MM.1S (cell line): ENCODE measurements around the gene CCL20.

Source experiments
- DNase-seq: peaks from one replicate; pipeline ENCODE4 v3.0.0-alpha.2; 2015
- H2AFZ ChIP-seq: fragments of 300-600 bp; sonication (generic); 2 replicates; pipeline ENCODE4 v1.6.0; 2016; ENCODE audit warnings: antibody characterized with exemption, low read length
- H3F3A ChIP-seq: fragments of 300-600 bp; sonication (generic); 2 replicates; pipeline ENCODE4 v1.6.1; 2016; ENCODE audit warnings: mild to moderate bottlenecking, antibody characterized with exemption, low read length, moderate library complexity, mixed read lengths; ENCODE audit not compliant: insufficient read depth
- H3K27ac ChIP-seq: fragments of 300-600 bp; sonication (generic); 2 replicates; pipeline ENCODE4 v1.5.1; 2016; ENCODE audit warnings: mild to moderate bottlenecking, low read length
- H3K27me3 ChIP-seq: fragments of 300-600 bp; sonication (generic); replicated peaks from 2 replicates; pipeline ENCODE4 v1.6.0; 2016; ENCODE audit warnings: low read length; ENCODE audit not compliant: insufficient read depth
- H3K36me3 ChIP-seq: fragments of 300-600 bp; sonication (generic); replicated peaks from 2 replicates; pipeline ENCODE4 v1.6.1; 2016; ENCODE audit warnings: mild to moderate bottlenecking, low read length, mixed read lengths; ENCODE audit not compliant: insufficient read depth
- H3K4me1 ChIP-seq: fragments of 300-600 bp; sonication (generic); 2 replicates; pipeline ENCODE4 v1.6.1; 2016; ENCODE audit warnings: low read length, mixed read lengths
- H3K4me2 ChIP-seq: fragments of 300-600 bp; sonication (generic); 2 replicates; pipeline ENCODE4 v1.6.0; 2016; ENCODE audit warnings: low read depth, low read length
- H3K4me3 ChIP-seq: fragments of 300-600 bp; sonication (generic); 2 replicates; pipeline ENCODE4 v1.5.1; 2016; ENCODE audit warnings: low read length, mixed read lengths
- H3K79me2 ChIP-seq: fragments of 300-600 bp; sonication (generic); 2 replicates; pipeline ENCODE4 v1.6.1; 2016; ENCODE audit warnings: mixed run types, low read length, mixed read lengths
- H3K9ac ChIP-seq: fragments of 300-600 bp; sonication (generic); 2 replicates; pipeline ENCODE4 v1.6.1; 2016; ENCODE audit warnings: low read length, mixed read lengths
- H3K9me2 ChIP-seq: fragments of 300-600 bp; sonication (generic); replicated peaks from 2 replicates; pipeline ENCODE4 v1.6.1; 2016; ENCODE audit warnings: mild to moderate bottlenecking, low read length, mixed read lengths; ENCODE audit not compliant: insufficient read depth
- H3K9me3 ChIP-seq: fragments of 300-600 bp; sonication (generic); replicated peaks from 2 replicates; pipeline ENCODE4 v1.6.1; 2016; ENCODE audit warnings: mild to moderate bottlenecking, low read length, mixed read lengths; ENCODE audit not compliant: insufficient read depth
- H4K20me1 ChIP-seq: fragments of 300-600 bp; sonication (generic); 2 replicates; pipeline ENCODE4 v1.6.1; 2016; ENCODE audit warnings: mild to moderate bottlenecking, low read length, moderate library complexity, mixed read lengths; ENCODE audit not compliant: insufficient read depth
- EZH2 ChIP-seq: fragments of 300-600 bp; sonication (generic); optimal IDR thresholded peaks from 2 replicates; pipeline ENCODE3; 2017; ENCODE audit warnings: low read depth, mild to moderate bottlenecking, antibody characterized with exemption, low read length, mixed read lengths
- EZH2phosphoT487 ChIP-seq: fragments of 300-600 bp; sonication (generic); IDR thresholded peaks from 2 replicates; pipeline ENCODE4 v1.6.1; 2018; ENCODE audit warnings: antibody characterized with exemption, low read length
- TF ChIP-seq, protein P1 (sequence below): fragments of 300-600 bp; sonication (generic); IDR thresholded peaks from 2 replicates; pipeline ENCODE4 v1.5.1; 2016; ENCODE audit warnings: antibody characterized with exemption, low read length, mixed read lengths

Gene CCL20

DNA sequence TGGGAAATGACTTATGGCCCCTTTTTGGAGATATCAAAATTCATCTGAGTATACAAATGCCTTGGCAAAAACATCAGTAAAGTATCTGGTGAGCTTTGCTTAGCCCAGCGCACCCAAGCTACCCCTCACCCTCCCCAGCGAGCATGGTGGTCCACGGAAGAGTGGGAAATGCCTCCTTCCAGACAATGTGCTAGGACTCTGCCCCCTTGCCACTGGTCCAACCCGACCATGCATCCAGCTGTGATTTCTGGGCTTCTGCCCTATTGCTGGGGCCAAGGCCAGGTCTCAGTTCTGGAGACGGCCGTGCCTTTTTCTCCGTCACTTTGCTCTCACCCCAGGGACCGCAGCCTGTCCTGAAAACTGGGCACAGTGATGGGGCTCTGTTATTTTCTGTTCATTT lies 31.8 kb upstream of the CCL20 start:
- no peaks in the 10 kb centered on the region for H3K9me3 ChIP-seq
- no peak overlapping the region for H3K4me3 ChIP-seq
- H3K79me2 ChIP-seq = no peaks in the 10 kb centered on the region
- peaks cover 6% of the 10 kb centered on the region; the same call in 1 of the 2 replicates for H3F3A ChIP-seq
- H2AFZ ChIP-seq = no peak overlapping the region
- no peaks in the 10 kb centered on the region for H4K20me1 ChIP-seq
- H3K9me2 ChIP-seq = no peaks in the 10 kb centered on the region
- no peak for DNase-seq
- no peak overlapping the region for H3K27ac ChIP-seq
- no peak overlapping the region for H3K4me2 ChIP-seq
- no peak overlapping the region for H3K9ac ChIP-seq
- no peak for TF ChIP-seq EZH2phosphoT487
- TF ChIP-seq, protein P1, sequence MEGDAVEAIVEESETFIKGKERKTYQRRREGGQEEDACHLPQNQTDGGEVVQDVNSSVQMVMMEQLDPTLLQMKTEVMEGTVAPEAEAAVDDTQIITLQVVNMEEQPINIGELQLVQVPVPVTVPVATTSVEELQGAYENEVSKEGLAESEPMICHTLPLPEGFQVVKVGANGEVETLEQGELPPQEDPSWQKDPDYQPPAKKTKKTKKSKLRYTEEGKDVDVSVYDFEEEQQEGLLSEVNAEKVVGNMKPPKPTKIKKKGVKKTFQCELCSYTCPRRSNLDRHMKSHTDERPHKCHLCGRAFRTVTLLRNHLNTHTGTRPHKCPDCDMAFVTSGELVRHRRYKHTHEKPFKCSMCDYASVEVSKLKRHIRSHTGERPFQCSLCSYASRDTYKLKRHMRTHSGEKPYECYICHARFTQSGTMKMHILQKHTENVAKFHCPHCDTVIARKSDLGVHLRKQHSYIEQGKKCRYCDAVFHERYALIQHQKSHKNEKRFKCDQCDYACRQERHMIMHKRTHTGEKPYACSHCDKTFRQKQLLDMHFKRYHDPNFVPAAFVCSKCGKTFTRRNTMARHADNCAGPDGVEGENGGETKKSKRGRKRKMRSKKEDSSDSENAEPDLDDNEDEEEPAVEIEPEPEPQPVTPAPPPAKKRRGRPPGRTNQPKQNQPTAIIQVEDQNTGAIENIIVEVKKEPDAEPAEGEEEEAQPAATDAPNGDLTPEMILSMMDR = no peak
- no peak for TF ChIP-seq EZH2
- no peaks in the 10 kb centered on the region for H3K27me3 ChIP-seq
- 0 out of 2 replicates have a peak, but pooled peaks cover 4% of the 10 kb centered on the region for H3K4me1 ChIP-seq
- H3K36me3 ChIP-seq = no peaks in the 10 kb centered on the region

DNA sequence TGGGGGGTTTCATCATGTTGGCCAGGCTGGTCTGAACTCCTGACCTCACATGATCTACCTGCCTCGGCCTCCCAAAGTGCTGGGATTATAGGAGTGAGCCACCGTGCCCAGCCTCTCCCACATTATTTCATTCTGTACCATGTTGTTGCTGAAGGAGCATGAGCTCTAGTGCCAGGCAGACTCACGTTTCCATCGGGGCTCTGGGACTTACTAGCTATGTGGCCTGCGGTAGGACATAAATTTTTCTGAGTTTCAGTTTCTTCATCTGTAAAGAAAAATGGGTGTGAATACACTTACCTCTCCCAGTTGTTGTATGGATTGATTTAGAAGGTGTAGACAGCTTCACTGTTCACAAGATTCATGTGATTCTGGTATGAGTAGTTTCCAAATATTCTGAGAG lies 30.8 kb upstream of the CCL20 start:
- H4K20me1 ChIP-seq = no peaks in the 10 kb centered on the region
- no peaks in the 10 kb centered on the region for H3K36me3 ChIP-seq
- no peaks in the 10 kb centered on the region for H3K79me2 ChIP-seq
- H3K9me2 ChIP-seq = no peaks in the 10 kb centered on the region
- TF ChIP-seq EZH2phosphoT487 = no peak
- TF ChIP-seq EZH2 = no peak
- TF ChIP-seq, protein P1 = no peak
- peak overlapping the region; percentile 36; the same call in 1 of the 2 replicates for H3K9ac ChIP-seq
- H3K4me3 ChIP-seq = peak overlapping the region; percentile 54; the same call in 1 of the 2 replicates
- H3K4me2 ChIP-seq = peak overlapping the region; percentile 52
- H3K27me3 ChIP-seq = no peaks in the 10 kb centered on the region
- peaks cover 6% of the 10 kb centered on the region; the same call in 1 of the 2 replicates for H3F3A ChIP-seq
- peak overlapping the region; percentile 74; the same call in 1 of the 2 replicates for H3K27ac ChIP-seq
- 0 out of 2 replicates have a peak, but pooled peaks cover 4% of the 10 kb centered on the region for H3K4me1 ChIP-seq
- peak overlapping the region; percentile 33; the same call in 1 of the 2 replicates for H2AFZ ChIP-seq
- H3K9me3 ChIP-seq = no peaks in the 10 kb centered on the region
- peak; percentile 80 for DNase-seq

DNA sequence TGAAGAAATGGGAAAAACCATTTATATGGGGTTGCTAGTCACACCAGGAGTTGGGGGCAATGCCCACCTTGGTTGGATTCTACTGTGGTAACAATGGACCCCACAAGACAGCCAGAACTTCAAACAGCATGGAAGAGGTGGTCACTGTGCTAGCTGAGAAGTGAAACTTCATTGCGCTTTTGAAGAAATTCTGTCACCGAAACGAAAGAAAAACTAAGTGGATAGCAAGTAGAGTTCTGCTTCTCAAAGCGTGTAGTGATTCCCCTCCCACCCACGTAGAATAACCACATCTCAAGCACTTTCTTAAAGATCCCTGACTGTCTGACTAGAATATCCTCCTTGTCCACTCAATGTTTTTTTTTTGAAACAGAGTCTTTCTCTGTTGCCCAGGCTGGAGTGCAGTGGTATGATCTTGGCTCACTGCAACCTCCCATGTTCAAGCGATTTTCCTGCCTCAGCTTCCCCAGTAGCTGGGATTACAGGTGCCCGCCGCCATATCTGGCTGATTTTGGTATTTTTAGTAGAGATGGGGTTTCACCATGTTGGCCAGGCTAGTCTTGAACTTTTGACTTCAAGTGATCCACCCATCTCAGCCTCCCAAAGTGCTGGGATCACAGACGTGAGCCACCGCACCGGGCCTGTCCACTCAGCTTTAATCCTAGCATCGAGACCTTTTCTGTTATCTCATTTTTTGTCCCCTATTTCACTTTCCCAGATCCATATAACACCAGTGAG lies 30.1 kb upstream of the CCL20 start:
- Histone ChIP-seq H3K4me1 (0 out of 2 replicates have a peak, but pooled peaks cover 4% of the 10 kb centered on the region), H3K36me3 (no peaks in the 10 kb centered on the region), H3F3A (peaks cover 6% of the 10 kb centered on the region; the same call in 1 of the 2 replicates), H3K9ac (peak overlapping the region; percentile 36; the same call in 1 of the 2 replicates), H3K4me2 (peak overlapping the region; percentile 52), H3K27ac (peak overlapping the region; percentile 74; the same call in 1 of the 2 replicates), H3K79me2 (no peaks in the 10 kb centered on the region), H3K9me2 (no peaks in the 10 kb centered on the region), H3K9me3 (no peaks in the 10 kb centered on the region), H4K20me1 (no peaks in the 10 kb centered on the region), H3K4me3 (peak overlapping the region; percentile 54; the same call in 1 of the 2 replicates), H2AFZ (peak overlapping the region; percentile 33; the same call in 1 of the 2 replicates), H3K27me3 (no peaks in the 10 kb centered on the region)
- DNase-seq = peak; percentile 80
- TF ChIP-seq EZH2 = no peak
- TF ChIP-seq EZH2phosphoT487 = no peak
- TF ChIP-seq, protein P1 = no peak
